ENCODE results near the gene ABHD17B. TPM values are rescaled to one million over a fixed set of nuclear protein-coding genes. Genes with fewer than 3 reads are reported as not detected.

Gene ABHD17B
- total RNA-seq, 4 donors from 2014 or later, result 21.2 to 24.7 (median 22.2) TPM

- H3K27me3 ChIP-seq, result no peaks in the 10 kb centered on the region
- H3K27ac ChIP-seq, result peak overlapping the region in 2 of 4 donors; percentile 9 to 84
- intact Hi-C loops (cut with DNase I), result no loop called here
- H3K36me3 ChIP-seq, result no peaks in the 10 kb centered on the region
- WGBS, 2 donors, result 74 to 84% methylated on average over 2 of the region's 2 CpGs
- peaks cover 4 to 87% (median 4%) of the 10 kb centered on the region in 3 donors for H3K4me1 ChIP-seq
- no peaks in the 10 kb centered on the region for H3K9me3 ChIP-seq
- no peak for DNase-seq
- no peak overlapping the region for H3K4me3 ChIP-seq
- TF ChIP-seq, protein P1, sequence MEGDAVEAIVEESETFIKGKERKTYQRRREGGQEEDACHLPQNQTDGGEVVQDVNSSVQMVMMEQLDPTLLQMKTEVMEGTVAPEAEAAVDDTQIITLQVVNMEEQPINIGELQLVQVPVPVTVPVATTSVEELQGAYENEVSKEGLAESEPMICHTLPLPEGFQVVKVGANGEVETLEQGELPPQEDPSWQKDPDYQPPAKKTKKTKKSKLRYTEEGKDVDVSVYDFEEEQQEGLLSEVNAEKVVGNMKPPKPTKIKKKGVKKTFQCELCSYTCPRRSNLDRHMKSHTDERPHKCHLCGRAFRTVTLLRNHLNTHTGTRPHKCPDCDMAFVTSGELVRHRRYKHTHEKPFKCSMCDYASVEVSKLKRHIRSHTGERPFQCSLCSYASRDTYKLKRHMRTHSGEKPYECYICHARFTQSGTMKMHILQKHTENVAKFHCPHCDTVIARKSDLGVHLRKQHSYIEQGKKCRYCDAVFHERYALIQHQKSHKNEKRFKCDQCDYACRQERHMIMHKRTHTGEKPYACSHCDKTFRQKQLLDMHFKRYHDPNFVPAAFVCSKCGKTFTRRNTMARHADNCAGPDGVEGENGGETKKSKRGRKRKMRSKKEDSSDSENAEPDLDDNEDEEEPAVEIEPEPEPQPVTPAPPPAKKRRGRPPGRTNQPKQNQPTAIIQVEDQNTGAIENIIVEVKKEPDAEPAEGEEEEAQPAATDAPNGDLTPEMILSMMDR (IDR thresholded peaks at IDR 0.05), result no peak
- no peak for TF ChIP-seq POLR2A (IDR thresholded peaks at IDR 0.05)
Observed at GRCh38 chr9:71941060-71941568, 30.1 kb upstream of the ABHD17B start.

DNA sequence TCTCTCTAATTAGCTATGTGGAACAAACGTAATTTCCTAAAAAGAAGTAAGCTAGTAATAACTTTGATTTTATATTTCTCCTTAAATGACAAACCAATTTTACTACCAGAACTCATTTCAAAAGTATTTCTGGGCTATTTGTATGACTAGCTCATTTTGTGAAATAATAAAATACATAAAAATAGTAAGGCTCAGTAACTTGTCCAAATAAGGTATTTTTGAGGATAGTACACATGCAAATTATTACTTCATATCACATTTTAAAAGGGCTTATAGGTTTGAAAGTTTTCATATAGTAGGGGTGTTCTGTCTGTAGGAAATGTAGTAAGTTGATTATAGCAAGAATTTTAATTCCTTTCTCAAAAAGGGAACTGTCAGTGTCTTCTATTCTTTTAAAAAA lies 26.9 kb upstream of the ABHD17B start:
- Histone ChIP-seq H3K4me1 (peaks cover 0 to 59% (median 0%) of the 10 kb centered on the region in 3 donors), H3K9me3 (no peaks in the 10 kb centered on the region), H3K27me3 (no peaks in the 10 kb centered on the region), H3K27ac (peak overlapping the region in 3 of 4 donors; percentile 64 to 82 (median 79)), H3K36me3 (no peaks in the 10 kb centered on the region), H3K4me3 (no peak overlapping the region)
- 38 to 46% methylated on average over 1 of the region's 1 CpG for WGBS, 2 donors
- TF ChIP-seq, protein P1 (IDR thresholded peaks at IDR 0.05), result no peak
- TF ChIP-seq POLR2A (IDR thresholded peaks at IDR 0.05), result no peak
- intact Hi-C loops (cut with DNase I), result no loop called here
- DNase-seq, result no peak

DNA sequence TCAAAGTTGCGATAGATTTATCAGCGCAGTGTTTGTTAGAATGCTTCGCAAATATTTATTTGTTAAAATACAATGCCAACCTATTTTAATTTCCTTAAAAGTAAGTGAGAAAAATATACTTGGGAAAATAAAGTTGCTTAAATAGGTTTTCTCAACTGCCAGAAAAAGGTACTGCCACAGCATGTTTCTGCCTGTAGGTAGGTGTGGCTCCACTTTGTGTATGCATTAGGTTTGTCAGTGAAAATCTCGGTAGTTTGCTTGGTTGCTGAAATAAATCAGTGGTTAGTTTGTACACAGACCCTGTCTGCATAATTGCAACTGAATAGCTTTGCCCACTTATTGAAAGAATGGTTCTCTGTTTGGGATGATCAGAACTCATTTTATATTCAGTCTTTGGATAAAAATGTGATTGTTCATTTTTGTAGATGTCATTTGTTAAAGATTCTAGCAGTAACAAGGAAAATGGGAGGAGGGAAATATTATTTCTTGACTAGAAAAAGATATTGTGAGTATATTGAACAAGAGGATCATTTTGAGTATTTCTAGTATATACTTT lies 26.2 kb upstream of the ABHD17B start:
- no peak for DNase-seq
- Histone ChIP-seq H3K27me3 (no peaks in the 10 kb centered on the region), H3K9me3 (no peaks in the 10 kb centered on the region), H3K27ac (peak overlapping the region; percentile 56 to 82 (median 72)), H3K36me3 (no peaks in the 10 kb centered on the region), H3K4me3 (peak overlapping the region in 1 of 4 donors; percentile 31), H3K4me1 (peaks cover 0 to 52% (median 0%) of the 10 kb centered on the region in 3 donors)
- no peak for TF ChIP-seq POLR2A (IDR thresholded peaks at IDR 0.05)
- TF ChIP-seq, protein P1 (IDR thresholded peaks at IDR 0.05), result peak in 1 of 6 experiments; percentile 8
- intact Hi-C loops (cut with DNase I), result no loop called here
- WGBS, 2 donors, result 31 to 56% methylated on average over 4 of the region's 4 CpGs

- TF ChIP-seq POLR2A (IDR thresholded peaks at IDR 0.05), result no peak
- TF ChIP-seq, protein P1 (IDR thresholded peaks at IDR 0.05), result no peak
- no peaks in the 10 kb centered on the region for H3K27me3 ChIP-seq
- H3K36me3 ChIP-seq, result no peaks in the 10 kb centered on the region
- 50 to 65% methylated on average over 1 of the region's 1 CpG for WGBS, 2 donors
- H3K4me1 ChIP-seq, result peaks cover 0 to 41% (median 0%) of the 10 kb centered on the region in 3 donors
- intact Hi-C loops (cut with DNase I), result no loop called here
- no peak for DNase-seq
- no peaks in the 10 kb centered on the region for H3K9me3 ChIP-seq
- H3K27ac ChIP-seq, result peak overlapping the region in 3 of 4 donors; percentile 64 to 82 (median 79)
- H3K4me3 ChIP-seq, result no peak overlapping the region
Observed at GRCh38 chr9:71936066-71936465, 25.1 kb upstream of the ABHD17B start.

DNA sequence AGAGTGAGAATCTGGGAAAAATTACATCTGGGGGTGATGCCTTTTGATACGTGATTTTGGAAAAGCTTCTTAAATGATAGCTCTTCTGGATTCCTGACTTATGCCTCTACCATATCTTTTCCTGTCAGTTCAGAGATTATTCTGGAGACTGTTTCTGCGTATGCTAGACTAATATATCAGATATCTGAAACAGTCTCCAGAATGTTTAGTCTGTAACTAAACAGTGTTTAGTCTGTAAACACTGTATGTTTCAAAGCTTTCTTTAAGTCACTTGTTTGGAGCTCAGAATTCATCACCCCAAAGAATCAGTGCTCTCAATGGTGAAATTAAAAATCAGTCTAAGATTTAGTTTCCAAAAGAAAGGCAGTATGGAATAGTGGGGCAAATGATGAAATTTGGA lies 20.2 kb upstream of the ABHD17B start:
- Histone ChIP-seq H3K9me3 (no peaks in the 10 kb centered on the region), H3K27me3 (no peaks in the 10 kb centered on the region), H3K4me3 (no peak overlapping the region), H3K4me1 (peaks cover 0 to 35% (median 0%) of the 10 kb centered on the region in 3 donors), H3K36me3 (no peaks in the 10 kb centered on the region), H3K27ac (no peak overlapping the region)
- 88 to 95% methylated on average over 2 of the region's 2 CpGs for WGBS, 2 donors
- no peak for DNase-seq
- intact Hi-C loops (cut with DNase I), result no loop called here
- no peak for TF ChIP-seq POLR2A (IDR thresholded peaks at IDR 0.05)
- TF ChIP-seq, protein P1 (IDR thresholded peaks at IDR 0.05), result no peak
